ENCODE results near the gene SLC22A4. TPM values are rescaled to one million over a fixed set of nuclear protein-coding genes. Genes with fewer than 3 reads are reported as not detected.
A peak's percentile ranks its signal among the peaks of the same experiment; 100 is the strongest.

Gene SLC22A4
- total RNA-seq, 4 donors from 2014 or later, result 25.5 to 56.6 (median 37.3) TPM; not detected in 1

- Histone ChIP-seq H3K36me3 (no peaks in the 10 kb centered on the region), H3K27ac (peak within 1 kb of the TSS; percentile 72 to 97 (median 78)), H3K27me3 (no peaks in the 10 kb centered on the region), H3K4me1 (peaks cover 0 to 50% (median 0%) of the 10 kb centered on the region in 4 donors), H3K4me3 (peak within 1 kb of the TSS; percentile 40 to 83 (median 52)), H3K9me3 (no peaks in the 10 kb centered on the region)
- TF ChIP-seq POLR2A (IDR thresholded peaks at IDR 0.05) (no peak), CTCF (IDR thresholded peaks at IDR 0.05) (no peak)
- peak; percentile 6 to 72 (median 48) for DNase-seq
Measured at GRCh38 chr5:132257131-132258101, 36.8 kb upstream of the SLC22A4 start, which contains the start of gene PDLIM4. Gene PDLIM4 (plus strand): TSS chr5:132257696. CDS start chr5:132257735, 39 bp downstream.

DNA sequence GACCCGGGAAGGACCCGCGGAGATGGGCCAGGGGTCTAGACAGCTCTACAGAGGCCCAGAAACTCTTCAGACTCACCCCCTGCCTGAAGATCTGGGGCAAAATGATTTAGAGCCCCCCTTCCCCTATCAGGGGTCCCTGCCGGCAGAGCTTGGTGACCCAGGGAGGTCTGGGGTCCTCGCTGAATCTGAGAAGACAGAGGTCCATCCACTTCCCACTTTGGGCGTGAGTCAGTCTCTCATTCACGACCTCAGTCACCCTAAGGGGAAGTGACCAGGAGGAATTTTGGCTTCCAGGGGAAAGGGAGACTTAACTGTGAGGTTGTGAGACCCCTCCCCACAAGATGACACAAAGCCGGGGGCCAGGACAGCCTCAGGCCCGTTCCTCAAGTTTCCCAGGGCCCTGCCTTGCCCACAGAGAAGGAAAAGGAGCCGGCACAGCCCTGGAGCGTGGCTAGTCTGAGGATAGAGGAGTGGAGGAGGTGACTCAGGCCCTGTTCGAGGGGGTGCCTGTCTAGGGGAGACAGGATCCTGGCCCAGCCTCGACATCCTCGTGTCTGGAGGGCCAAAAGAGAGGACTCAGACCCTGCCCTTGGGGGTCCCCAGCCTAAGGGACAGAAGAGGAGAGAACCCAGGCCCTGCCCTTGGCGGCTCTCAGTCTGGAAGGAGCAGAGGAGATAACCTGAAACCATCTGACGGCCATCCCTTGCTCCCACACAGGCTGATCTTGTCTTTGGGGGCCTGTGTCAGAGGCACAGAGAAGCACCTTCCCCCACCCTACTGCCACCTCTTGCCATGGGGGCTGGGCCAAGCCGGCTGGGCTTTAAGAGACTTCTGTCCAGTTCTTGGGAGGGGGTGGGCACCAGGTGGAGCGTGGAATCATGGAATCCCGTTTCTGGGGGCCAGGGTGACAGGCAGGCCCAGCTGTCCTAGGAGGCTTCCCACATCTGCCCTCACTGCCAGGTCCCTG is 35.8 kb upstream of the SLC22A4 start:
- peak in 2 of 3 donors; percentile 47 to 50 for DNase-seq
- H3K4me3 ChIP-seq, result peak overlapping the region; percentile 40 to 83 (median 52)
- H3K4me1 ChIP-seq, result peaks cover 0 to 57% (median 0%) of the 10 kb centered on the region in 4 donors
- H3K9me3 ChIP-seq, result no peaks in the 10 kb centered on the region
- TF ChIP-seq CTCF (IDR thresholded peaks at IDR 0.05) (no peak), POLR2A (IDR thresholded peaks at IDR 0.05) (no peak)
- H3K27ac ChIP-seq, result peak overlapping the region; percentile 72 to 97 (median 78)
- peaks cover 0 to 4% (median 0%) of the 10 kb centered on the region in 3 donors for H3K36me3 ChIP-seq
- no peaks in the 10 kb centered on the region for H3K27me3 ChIP-seq

DNA sequence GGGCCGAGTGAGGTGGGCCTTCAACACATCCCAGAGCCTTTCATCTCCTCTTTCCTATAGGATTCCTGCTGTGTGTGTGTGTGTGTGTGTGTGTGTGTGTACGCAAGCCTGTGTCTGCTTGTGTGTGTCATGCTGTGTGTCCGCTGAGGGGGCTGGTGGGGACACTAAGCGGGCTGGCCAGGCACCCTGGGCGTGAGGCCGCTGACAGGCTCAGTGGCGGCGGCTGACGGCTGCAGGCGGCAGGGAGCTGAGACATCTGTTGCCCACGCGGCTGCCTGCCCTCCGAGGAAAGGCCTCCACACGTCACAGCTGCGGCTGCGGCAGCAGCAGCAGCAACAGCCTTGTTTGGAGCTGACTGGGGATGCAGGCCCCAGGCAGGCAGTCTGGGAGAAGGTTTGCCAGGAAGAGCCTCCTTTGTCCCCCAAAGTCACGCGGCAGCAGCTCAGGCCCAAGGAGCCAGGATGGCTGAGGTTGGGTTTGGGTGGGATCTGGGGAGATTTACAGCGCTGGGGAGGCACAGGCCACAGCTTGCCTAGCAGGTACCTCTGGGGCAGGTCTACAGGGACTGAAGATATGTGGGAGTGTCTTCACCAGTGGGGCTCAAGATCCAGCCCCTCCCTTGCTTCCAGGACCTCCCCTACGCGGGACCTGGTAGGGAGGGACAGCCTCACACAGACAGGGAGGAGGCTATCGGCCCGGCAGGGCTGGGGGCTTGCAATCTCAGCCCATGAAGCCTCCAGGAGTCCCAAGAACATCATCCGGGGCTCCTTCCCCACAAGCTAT is 34.9 kb upstream of the SLC22A4 start:
- DNase-seq, result peak in 2 of 3 donors; percentile 51 to 63
- Histone ChIP-seq H3K4me3 (peak overlapping the region in 2 of 4 donors; percentile 65 to 83), H3K4me1 (peaks cover 0 to 64% (median 0%) of the 10 kb centered on the region in 4 donors)

GRCh38 chr5:132260051-132260450 is 34.1 kb upstream of the SLC22A4 start:
- H3K4me3 ChIP-seq, result peak overlapping the region in 1 of 4 donors; percentile 83
- H3K27me3 ChIP-seq, result no peaks in the 10 kb centered on the region
- H3K4me1 ChIP-seq, result peaks cover 0 to 67% (median 0%) of the 10 kb centered on the region in 4 donors
- H3K27ac ChIP-seq, result peak overlapping the region; percentile 72 to 97 (median 78)
- peak in 2 of 3 donors; percentile 9 to 39 for DNase-seq
- peaks cover 0 to 4% (median 0%) of the 10 kb centered on the region in 3 donors for H3K36me3 ChIP-seq
- no peak for TF ChIP-seq CTCF (IDR thresholded peaks at IDR 0.05)
- no peak for TF ChIP-seq POLR2A (IDR thresholded peaks at IDR 0.05)
- no peaks in the 10 kb centered on the region for H3K9me3 ChIP-seq

More for the DNA sequence above, 34.9 kb upstream of the SLC22A4 start:
- TF ChIP-seq CTCF (IDR thresholded peaks at IDR 0.05), result no peak
- Histone ChIP-seq H3K27me3 (no peaks in the 10 kb centered on the region), H3K9me3 (no peaks in the 10 kb centered on the region), H3K36me3 (peaks cover 0 to 4% (median 0%) of the 10 kb centered on the region in 3 donors), H3K27ac (peak overlapping the region; percentile 72 to 97 (median 78))
